Right renal cortex interstitium (tissue), 3 donors: Measurements from ENCODE around the gene ACSS1. TPM values are rescaled to one million over a fixed set of nuclear protein-coding genes. Genes with fewer than 3 reads are reported as not detected.

Source experiments
- DNase-seq, 3 donors: peaks; one replicate each; pipeline ENCODE4 v3.0.0-alpha.2; 2013; ENCODE audit warnings: low read depth in 3 of 3, low spot score in 2 of 3
- polyA plus RNA-seq, 3 donors: library from polyadenylated mRNA; unstranded; fragments of 120-200 nt; gene quantifications; one replicate each; pipeline ENCODE4 v1.2.1, GENCODE V29; 2013; ENCODE audit not compliant: insufficient read length in 3 of 3

Gene ACSS1
- polyA plus RNA-seq, 3 donors, result 29.2 to 35.3 (median 29.6) TPM

DNA sequence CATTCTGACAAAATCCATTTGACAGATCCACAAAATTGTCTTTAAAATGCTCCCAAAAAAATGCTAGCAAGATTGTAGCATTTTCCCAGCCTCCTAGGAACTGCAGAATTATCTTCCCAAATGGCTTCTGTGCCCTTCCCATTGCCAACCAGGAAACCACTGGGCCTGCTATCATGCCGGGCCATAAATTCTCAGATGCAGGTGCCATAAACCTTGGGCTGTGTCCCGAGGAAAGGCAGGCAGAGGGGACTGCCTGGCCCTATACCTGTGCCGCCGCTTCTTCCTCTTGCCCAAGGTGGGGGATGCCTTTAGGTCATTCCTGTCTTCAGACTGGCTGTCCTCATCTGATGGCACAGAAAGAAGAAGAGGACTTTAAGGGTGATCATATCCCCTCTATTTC, 21.2 kb upstream of the ACSS1 start:
- DNase-seq, result no peak

DNA sequence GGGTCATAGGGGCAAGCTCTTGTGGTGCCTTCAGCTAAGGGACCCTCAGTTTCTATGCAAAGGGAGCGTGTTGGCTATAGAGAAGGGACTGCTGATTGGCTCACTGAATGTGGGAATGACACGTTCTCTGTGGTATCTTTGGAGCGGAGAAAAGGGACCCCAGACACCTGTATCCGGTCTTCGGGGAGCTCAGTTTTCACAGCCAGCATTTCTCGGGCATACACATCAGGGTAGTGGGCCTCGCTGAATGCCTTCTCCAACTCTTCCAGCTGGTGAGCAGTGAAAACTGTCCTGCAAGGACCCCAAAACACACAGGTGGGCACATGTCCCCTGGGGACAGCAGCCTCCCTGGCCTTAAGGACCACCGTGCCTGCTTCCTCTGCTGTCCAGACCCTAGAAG, 20.7 kb upstream of the ACSS1 start:
- DNase-seq, result no peak

DNA sequence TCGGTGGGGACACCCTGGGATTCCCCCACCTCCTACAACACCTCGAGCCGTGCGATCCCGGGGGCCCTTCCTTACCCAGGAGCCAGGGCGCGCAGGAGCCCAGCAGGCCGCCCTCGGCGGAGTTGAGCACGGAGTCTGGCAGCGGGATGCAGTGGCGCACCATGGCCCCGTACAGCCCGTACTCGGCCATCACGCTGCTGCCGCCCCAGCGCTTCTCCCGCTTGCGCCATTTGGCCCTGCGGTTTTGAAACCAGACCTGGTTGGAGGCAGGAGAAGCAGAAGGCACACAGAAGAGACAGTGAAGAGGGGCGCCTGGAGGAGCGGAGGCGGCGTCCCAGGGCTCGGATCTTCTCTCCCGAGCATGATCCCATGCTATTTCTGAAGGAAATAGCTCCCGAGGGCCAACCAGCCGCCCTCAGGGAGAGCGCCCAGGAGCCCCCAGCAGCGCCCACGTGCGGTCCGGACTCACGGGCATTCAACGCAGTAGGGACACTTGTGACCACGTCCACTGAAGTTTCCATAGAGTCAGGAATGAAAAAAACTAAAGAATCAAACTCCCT, 19.8 kb upstream of the ACSS1 start:
- DNase-seq, result no peak

DNA sequence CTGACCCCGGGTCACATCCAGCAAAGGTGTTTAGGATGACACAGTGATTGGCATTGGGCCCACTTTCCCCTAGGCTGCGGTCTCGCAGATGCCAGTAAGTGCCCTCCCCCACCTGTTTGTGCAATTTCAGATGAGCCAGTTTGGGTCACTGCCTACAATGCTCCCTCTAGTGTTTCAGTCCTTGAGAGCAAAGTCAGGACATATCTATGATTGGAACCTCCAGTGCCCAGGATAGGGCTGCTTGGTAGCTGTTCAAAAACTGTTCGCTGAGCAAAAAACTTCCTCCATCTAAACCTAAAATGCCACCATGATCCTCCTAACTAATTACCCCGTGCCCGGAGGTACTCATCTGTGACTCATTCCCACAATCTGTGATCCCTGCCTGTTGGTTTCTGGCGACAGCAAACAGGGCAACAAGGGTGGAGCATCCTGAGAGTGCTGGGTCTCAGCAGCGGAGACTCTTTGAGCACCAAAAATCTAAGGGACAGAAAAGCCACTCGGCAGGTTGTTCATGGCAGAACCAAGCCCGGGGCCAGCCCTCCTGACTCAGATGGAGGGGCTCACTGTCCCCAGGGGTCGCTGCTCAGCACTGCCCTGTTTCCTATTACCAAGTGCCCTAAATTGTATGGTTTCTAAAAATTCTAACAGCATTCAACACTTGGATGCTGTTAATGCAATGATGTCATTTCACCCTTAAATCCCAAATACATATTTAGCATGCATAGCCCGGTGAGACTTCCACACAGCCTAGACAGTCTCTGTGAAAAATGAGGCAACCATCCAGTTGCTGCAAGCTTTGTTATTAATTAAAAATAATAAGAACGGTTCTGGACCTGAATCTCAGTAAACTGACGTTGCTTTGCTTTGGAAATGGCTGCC, 19.0 kb upstream of the ACSS1 start:
- no peak for DNase-seq

DNA sequence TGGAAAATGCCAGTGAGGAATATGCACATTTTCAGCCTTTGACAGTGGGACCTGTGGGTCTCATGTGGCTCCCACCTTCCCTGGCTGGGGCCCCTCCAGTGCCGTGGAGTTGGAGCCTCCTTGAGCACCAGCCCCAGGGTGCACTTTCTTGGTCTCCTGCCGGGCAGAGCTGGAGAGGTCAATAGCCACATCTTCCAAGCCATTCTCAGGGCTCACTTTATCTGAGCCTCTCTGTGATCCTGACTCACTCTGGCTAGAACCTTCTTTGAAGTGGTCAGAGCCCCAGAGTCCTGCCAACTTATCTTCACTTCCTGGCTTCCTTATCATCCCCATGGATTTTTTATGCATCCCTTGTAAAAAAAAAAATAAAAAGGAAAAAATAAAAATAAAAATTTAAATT, 18.3 kb upstream of the ACSS1 start:
- no peak for DNase-seq

DNA sequence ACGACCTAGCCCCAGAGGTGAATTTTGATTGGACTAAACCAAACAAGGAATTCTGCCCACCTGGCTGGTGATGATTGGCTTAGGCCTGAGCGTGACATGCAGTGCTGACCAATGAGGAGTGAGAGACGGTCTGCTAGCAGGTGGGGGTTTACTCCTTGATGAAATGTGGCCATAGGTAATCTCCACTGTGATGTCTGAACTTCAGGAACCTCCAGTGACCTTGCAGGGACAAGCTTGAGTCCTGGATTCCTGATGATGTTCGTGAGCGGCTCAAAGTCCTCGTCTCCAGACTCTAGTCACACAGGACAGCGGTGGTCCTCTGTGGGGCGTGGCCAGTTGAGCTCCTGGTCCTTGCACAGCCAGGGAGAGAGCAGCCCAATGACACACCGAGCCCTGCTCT, 15.6 kb upstream of the ACSS1 start:
- no peak for DNase-seq

DNA sequence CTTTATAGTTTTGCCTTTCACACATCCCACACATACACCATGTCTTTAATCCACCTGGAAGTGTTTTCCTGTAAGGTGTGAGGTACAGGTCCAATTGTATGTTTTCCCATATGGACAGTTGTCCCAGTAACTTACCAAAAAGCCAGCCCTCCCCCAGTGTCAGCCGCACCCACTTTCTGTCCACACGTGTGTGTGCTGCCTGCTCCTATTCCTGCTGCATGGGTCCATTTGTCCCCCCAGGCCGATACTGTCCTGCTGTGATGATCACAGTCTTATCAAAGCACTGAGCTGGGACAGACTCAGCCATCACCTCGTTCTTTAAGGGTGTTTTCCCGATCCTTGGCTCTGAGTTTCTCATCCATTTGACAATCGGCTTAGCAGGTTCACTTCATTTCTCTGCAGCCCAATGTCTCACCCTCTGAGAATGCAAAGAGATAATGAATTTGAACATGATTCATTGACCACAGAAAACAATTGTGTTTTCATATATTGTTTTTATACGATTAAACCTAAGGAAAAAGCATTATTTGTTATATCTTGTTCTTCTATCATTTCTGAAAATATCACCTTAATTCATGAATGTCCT, 14.4 kb upstream of the ACSS1 start:
- no peak for DNase-seq

DNA sequence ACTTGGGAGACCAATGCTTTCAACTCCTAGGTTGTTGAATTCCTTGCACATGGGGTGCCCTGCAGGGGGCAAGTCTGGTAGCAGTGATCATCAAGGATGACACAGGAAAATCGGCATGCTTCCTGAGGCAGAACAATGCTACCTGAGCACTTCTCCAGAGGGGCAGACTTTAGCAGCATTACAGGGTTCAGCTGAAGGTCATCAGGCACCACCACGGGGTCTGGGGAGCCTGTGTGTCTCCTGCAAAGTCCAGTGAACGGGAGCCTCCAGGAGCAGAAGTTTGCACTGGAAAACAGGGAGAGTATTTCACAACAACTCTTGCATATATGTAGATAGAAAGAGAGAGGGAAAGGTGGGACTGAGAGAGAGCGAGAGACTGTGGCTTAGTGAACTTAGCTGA, 13.8 kb upstream of the ACSS1 start:
- DNase-seq, result no peak

DNA sequence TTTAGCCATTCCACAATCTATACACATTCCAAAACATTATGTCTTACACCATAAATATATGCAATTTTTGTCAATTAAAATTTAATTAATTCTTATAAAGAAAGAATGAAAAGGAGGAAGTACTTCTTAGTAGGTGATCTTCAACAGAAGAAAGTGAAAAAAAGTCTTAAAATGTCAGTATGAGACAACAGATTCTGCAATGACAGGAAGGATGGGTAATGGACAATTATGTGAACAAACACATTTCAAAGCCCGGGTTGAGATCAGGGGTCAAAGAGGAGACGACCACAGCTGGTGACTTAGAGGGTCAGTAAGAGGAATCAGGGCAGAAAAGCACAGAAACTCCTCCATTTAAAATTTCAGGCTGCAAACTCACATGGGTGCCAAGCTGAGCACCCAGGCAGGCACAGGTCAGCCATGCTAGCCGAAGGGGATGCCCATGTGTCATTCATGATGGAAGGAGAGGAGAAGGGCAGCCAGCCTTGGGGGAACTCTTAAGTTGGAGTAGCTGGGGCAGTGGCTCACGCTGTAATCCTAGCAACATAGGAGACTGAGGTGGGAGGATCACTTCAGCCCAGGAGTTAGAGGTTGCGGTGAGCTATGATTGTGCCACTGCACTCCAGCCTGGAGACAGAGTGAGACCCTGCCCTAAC, 13.0 kb upstream of the ACSS1 start:
- no peak for DNase-seq

DNA sequence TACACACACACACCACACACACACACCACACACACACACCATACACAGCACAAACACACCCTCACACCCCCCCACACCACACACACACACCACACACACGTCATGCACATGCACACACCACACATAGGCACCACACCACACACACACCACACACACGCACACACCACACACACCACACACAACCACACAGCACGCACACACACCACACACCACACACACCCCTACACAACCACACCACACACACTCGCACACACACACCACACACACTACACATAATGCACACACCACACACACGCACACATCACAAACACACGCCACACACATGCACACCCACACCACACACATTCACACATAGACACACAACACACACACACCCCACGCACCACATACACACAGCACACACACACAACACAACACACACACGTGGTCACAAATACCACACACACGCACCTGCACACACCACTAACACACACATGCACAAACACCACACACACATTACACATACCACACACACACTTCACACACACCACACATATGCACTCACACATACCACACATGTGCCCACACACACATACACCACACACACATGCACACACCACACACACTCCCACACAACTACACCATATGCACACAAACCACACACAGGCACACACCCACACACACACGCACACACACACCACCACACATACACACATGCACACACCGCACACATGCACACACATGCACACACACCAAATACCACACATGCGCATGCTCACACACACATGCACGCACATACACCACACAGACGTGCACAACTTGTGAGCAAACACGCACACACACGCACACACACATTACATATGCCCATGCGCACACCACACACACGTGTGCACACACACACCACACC, 9.4 kb upstream of the ACSS1 start:
- no peak for DNase-seq

DNA sequence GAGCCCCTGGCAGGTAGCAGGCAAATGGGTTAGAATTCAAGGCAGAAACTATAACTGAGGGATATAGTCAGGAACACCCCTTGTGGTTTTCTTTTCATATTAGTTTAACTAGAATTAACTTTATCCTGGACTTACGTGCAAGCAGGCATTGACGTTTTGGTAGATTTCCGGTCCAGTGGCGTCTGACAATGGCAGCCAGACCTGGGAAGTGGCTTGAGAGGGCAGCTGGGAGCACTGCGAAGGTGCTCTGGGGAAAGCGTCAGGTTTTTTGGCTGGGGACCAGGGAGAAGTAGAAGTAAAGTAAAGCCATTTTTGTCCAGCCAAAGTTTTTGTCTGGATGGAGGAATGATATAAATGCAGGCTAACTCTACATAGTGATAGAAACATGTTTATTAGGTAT, 8.4 kb upstream of the ACSS1 start:
- no peak for DNase-seq

DNA sequence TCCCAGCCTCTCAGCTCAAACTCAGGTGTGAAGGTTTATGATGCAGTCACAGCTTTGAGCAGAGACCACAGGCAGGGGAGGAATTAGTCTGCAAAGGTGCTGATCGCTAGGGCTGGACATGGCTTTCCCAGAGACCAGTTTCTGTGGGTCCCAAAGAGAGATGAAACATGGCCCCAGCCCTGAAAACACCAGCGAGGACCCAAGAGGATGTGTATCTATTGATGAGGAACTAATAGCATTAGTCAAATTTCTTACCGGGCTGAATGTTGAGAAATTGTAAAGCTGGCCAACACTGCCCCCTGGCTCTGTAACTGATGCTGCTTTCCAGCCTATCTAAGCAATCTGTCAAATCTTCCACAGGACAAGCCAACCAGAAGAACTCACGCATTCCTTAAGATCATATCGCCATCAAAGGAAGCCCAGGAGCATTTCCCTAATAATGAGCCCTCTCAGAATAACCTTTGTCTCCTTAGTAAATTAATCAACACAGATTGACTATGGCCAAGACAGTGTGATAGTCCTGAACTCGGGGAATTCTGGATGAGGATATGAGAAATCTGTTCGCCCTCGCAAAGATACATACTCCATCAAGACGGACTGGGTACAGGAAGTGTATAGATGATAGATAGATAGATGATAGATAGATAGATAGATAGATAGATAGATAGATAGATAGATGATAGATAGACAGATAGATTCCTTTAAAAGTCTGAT, 7.8 kb upstream of the ACSS1 start:
- DNase-seq, result no peak

DNA sequence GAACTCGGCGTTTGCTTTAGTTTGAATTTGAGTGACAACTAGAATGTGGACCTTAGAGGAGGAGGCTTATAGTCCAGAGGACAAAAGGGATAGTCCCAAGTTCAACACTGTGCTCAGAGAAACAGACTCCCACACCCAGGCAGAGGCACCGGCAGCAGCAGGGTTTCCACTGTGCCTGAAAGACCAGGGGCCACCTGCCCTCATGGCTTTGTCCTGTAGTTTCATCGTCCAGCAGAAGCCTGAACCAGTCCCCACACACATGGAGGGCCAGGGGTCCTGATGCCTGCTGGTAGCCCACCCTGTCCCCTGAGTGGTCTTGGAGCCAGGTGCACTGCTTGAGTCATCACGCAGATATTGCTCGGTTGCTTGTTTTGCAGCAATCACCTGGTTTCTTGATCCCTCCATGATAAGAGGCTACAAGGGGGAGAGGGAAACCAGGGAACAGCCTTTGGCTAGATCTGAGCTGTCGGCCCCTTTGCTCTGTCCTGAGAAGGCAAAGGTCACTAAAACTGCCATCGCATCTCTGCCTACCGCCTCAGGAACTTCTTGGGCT, 7.2 kb upstream of the ACSS1 start:
- no peak for DNase-seq

DNA sequence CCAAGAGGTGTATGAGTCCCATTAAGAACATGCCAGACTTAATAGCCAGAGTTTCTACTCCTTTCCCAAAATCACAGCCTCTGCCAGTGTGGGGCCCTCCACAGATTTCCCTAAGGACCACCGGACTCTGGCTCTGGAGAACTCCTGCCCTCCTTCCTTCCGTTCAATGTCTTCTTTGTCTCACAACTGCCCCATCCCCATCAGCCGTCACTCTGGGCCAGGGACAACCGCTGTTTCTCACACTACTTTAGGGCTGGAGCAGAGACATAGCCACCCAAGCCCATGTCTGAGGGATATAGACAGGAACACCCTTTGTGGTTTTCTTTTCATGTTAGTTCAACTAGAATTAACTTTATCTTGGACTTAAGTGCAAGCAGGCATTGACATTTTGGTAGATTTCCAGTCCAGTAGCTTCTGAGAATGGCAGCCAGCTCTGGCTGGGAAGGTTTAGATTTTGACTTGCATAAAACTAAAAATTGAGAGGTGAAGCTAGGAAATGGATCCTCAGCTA, 6.7 kb upstream of the ACSS1 start:
- no peak for DNase-seq

DNA sequence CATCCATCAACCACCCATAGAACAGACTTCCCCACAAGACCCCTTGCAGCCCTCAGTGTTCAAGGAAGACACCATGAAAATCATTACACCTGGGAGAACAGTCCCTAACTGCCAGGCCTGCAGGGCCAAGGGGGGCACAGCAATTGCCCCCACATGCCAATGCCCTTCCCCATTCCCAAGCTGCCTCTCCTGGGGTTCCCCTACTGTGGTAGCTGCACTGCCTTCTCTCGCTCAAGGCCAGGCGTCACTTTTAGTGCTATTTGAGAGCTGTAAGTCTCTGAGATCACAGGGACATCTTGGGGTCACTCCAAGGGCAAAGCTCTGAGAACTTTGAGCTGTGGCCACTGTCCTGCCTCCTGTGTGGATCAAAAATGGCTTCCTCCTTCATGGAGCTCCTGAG, 6.0 kb upstream of the ACSS1 start:
- DNase-seq, result no peak

DNA sequence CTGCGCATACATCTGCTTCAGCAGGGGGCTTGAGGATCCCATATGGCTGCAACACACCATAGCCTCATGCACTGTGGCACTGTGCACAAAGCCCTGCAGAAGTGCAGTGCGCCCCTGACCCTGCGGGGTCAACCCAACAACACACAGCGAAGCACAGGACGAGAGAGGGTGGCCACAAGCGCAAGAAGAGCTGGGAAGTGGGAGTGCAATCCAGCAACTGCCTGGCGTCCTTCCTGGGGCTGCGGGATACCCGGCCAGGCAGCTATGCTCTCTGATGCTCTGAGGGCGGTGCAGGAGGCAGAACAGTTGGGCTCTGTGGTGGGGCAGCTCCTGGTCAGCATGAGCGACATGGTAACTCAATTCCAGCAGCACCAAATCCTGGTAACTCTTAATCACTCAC, 5.6 kb upstream of the ACSS1 start:
- no peak for DNase-seq

DNA sequence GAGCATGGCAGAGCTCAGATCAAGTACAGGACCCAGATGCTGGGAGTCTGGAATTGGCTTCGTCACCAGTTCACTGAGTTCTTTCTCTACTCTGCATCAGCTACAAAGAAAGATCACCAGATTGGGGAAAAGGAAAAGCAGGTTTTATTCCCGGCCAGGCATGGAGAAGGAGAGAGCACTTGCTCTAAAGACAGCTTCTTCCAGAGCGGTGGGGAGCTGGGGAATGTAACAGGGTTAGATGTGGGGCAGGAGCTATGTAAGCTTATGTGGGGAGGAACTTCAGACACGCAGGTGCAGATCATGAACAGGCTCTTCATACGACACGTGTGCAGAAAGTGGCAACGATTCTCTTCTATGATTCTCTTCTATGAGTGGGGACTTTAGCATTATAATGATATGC, 4.9 kb upstream of the ACSS1 start:
- no peak for DNase-seq

DNA sequence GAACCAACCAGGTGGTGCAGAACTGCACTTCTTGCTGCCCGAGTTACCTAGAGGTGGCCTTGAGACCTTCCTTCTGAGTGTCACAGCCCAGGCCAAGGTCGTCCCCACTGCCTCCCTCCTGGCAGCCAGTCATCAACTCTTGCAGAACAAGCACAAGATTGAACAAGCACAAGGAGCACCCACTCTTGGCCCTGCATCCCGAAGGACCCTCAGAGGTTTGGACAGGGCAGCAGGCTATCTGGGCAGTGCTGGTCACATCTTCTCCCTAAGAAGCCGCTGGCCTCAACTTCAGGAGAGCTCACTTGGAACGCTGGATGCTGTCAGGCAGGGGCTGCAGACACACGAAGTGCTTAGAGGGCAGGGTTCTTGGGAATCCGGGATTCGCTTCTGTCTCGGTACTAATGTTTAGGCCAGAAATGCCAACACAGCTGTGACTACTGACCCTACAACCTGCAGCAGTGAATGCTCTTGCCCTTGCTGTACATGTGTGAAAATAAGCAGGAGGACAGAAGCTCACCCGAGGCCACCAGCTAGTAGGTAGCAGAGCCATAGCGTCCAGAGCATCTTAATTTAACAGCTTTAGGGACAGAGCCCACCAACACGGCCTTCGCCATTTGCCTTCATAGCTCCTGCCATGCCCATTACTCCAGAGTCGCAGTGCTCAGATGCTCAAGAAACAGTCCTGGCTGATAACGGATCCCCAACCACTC, 4.0 kb upstream of the ACSS1 start:
- DNase-seq, result no peak
